Memory B cell (primary cell): ENCODE data around the gene ATP6V1B1.

Experiments
- ATAC-seq: fragments of 150-1000 bp; cut with Tn5 transposase; 2 replicates; pipeline ENCODE4 v1.10.0; 2021; ENCODE audit warnings: low read depth, mild to moderate bottlenecking, moderate library complexity
- DNase-seq, 2 donors: peaks; one replicate each; pipeline ENCODE4 v3.0.0; 2022; ENCODE audit warnings: low spot score in 2 of 2
- H3K27ac Mint-ChIP-seq: one replicate; pipeline ENCODE4 v1.8.0; 2022; ENCODE audit warnings: mild to moderate bottlenecking, moderate library complexity, mixed read lengths
- H3K27me3 Mint-ChIP-seq: one replicate; pipeline ENCODE4 v1.8.0; 2022; ENCODE audit warnings: mixed read lengths
- H3K36me3 Mint-ChIP-seq: one replicate; pipeline ENCODE4 v1.8.0; 2022; ENCODE audit warnings: mild to moderate bottlenecking, mixed read lengths
- H3K4me1 Mint-ChIP-seq: one replicate; pipeline ENCODE4 v1.8.0; 2022; ENCODE audit warnings: mixed read lengths
- H3K4me3 Mint-ChIP-seq: one replicate; pipeline ENCODE4 v1.8.0; 2022; ENCODE audit warnings: mild to moderate bottlenecking, moderate library complexity, mixed read lengths
- H3K9me3 Mint-ChIP-seq: one replicate; pipeline ENCODE4 v1.8.0; 2022; ENCODE audit warnings: mixed read lengths

ATP6V1B1 gene

DNA sequence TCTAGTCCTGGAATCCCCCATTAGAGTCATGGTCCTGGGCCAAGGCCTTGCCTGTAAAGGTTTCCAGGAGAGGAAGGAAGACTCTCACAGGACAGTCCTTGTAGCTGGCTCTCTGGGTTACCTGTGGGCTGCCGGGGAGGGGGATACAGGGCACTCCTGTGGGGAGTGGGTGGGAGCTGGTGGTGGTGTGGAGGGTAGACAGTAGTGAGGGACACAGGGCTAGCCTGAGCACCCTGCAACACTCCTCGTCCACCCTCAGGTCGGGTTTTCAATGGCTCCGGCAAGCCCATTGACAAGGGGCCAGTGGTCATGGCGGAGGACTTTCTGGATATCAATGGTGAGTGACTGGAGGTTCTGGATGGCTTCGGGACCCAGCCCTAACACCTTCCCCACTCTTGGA lies 23.1 kb downstream of the ATP6V1B1 start:
- ATAC-seq (no peak), DNase-seq (peak in 1 of 2 donors; percentile 9)
- H3K4me1 Mint-ChIP-seq: peaks cover 2% of the 10 kb centered on the region
- H3K9me3 Mint-ChIP-seq: no peaks in the 10 kb centered on the region
- peaks cover 28% of the 10 kb centered on the region for H3K27me3 Mint-ChIP-seq
- H3K36me3 Mint-ChIP-seq: no peaks in the 10 kb centered on the region
- H3K4me3 Mint-ChIP-seq: no peak overlapping the region
- H3K27ac Mint-ChIP-seq: no peak overlapping the region

DNA sequence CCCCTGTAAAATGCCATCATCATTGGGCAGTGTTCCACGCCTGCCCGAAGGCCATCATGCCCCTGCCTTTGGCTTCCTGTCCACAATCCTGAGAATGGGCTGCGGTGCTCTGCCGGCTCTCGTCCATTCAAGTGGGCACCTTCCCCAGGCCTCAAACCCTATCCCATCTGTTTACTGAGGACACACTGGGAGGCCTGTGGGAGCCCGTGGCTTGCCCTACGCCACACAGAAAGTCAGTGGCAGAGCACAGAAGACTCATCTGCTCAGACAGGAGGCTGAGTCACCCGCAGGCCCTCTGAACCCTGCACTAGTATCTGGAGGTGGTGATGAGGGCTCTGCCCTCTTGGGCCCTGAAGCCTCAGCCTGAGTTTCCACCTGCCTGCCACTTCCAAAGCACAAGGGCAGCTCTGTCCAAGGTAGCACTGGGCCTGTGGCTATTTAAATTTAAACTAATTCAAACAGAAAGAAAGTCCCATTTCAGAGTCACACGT lies 23.6 kb downstream of the ATP6V1B1 start:
- H3K36me3 Mint-ChIP-seq: no peaks in the 10 kb centered on the region
- peak in 1 of 2 donors; percentile 9 for DNase-seq
- no peak for ATAC-seq
- H3K27ac Mint-ChIP-seq: no peak overlapping the region
- peaks cover 28% of the 10 kb centered on the region for H3K27me3 Mint-ChIP-seq
- no peak overlapping the region for H3K4me3 Mint-ChIP-seq
- no peaks in the 10 kb centered on the region for H3K9me3 Mint-ChIP-seq
- peaks cover 2% of the 10 kb centered on the region for H3K4me1 Mint-ChIP-seq

DNA sequence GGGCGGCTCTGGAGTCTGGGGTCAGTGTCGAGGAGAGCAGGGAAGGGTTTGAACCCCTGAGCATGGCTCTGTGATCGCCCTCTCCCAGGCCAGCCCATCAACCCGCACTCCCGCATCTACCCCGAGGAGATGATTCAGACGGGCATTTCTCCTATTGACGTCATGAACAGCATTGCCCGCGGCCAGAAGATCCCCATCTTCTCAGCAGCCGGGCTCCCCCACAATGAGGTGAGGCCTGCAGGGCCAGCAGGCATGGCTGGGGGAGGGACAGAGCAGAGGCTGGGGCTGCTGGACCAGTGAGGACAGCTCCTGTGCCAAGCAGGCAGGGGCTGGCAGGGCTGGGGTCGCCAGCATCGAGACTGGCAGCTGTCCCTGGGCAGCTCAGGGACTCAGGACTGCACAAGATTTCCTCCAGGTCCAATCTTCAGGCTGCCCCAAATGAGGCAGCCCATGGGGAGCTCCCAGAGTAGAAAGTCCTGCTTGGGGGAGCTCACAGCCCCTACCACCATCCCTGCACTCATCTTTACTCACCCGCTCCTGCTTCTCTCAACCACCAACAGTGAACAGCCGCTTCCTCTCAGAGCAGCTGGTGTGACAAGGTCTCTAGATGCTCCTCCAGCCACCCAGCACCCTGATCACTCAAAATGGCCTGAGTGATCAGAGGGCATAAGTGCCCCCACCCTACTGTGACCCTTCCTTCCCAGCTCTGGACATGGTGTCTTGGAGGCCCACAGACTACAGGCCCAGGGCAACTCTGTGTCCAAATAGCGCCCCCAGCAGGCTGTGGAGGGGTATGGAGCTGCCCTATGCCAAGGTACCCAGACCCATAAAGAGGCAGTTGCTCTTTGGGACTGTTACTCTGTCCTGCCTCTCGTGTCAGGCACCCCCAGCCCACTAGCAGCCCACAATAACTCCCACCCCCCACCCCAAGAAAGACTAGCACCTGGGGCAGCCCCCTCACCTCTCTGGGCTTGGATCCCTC lies 24.4 kb downstream of the ATP6V1B1 start:
- Mint-ChIP-seq H3K36me3 (no peaks in the 10 kb centered on the region), H3K27ac (no peak overlapping the region), H3K9me3 (no peaks in the 10 kb centered on the region), H3K4me3 (no peak overlapping the region), H3K27me3 (peaks cover 23% of the 10 kb centered on the region), H3K4me1 (peaks cover 5% of the 10 kb centered on the region)
- DNase-seq: peak in 1 of 2 donors; percentile 9
- no peak for ATAC-seq

DNA sequence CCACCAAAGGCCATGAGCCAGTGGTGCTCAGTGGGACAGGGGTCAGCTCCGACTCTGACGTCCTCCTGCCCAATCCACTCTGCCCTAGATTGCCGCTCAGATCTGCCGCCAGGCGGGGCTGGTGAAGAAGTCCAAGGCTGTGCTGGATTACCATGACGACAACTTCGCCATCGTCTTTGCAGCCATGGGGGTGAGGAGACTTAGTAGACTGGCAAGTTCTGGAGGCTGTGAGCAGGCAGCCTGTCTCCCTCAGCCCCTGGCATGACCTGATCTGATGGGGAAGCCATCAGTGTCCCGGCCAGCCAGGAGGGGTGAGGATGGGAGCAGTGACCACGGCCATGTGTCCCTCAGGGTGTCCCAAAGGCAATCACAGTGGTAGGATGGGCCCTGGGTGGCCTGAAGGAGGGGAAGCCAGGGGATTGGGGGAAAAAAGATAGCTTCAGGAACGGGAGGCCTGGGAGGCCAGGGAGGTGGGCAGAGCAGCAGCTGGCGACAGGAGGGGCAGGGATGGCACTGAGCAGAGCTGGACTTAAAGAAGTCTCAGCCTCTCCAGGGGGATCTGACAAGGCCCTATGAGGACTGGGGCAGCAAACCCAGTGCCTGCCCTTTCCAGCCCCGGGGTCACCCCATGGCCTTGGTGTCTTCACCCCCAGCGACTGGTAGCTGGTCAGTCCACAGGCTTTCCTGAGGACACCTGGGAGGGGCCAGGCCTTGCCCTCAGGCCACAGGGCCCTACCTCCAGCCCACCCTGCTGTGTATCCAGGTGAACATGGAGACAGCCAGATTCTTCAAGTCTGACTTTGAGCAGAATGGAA lies 25.3 kb downstream of the ATP6V1B1 start:
- H3K4me3 Mint-ChIP-seq: no peak overlapping the region
- no peaks in the 10 kb centered on the region for H3K36me3 Mint-ChIP-seq
- H3K9me3 Mint-ChIP-seq: no peaks in the 10 kb centered on the region
- H3K27me3 Mint-ChIP-seq: peaks cover 23% of the 10 kb centered on the region
- peak in 1 of 2 donors; percentile 9 for DNase-seq
- peaks cover 5% of the 10 kb centered on the region for H3K4me1 Mint-ChIP-seq
- ATAC-seq: no peak
- no peak overlapping the region for H3K27ac Mint-ChIP-seq

DNA sequence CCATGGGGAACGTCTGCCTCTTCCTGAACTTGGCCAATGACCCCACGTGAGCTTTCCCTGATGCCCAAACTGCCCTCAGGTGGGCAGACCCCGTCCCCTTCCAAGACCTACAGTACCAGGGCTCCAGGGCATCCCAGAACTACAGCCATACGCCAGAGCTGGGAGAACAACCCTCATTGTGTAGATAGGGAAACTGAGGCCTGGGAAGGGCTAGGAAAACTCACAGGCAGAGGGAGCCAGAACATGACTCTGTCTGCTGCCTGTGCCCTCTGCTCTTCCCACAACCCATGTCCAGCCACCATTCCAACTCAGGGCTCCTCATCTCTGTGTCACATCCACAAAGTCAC lies 25.9 kb downstream of the ATP6V1B1 start:
- Mint-ChIP-seq H3K27ac (no peak overlapping the region), H3K4me1 (peaks cover 5% of the 10 kb centered on the region), H3K27me3 (peaks cover 23% of the 10 kb centered on the region), H3K36me3 (no peaks in the 10 kb centered on the region), H3K9me3 (no peaks in the 10 kb centered on the region), H3K4me3 (no peak overlapping the region)
- DNase-seq: peak in 1 of 2 donors; percentile 6
- no peak for ATAC-seq

DNA sequence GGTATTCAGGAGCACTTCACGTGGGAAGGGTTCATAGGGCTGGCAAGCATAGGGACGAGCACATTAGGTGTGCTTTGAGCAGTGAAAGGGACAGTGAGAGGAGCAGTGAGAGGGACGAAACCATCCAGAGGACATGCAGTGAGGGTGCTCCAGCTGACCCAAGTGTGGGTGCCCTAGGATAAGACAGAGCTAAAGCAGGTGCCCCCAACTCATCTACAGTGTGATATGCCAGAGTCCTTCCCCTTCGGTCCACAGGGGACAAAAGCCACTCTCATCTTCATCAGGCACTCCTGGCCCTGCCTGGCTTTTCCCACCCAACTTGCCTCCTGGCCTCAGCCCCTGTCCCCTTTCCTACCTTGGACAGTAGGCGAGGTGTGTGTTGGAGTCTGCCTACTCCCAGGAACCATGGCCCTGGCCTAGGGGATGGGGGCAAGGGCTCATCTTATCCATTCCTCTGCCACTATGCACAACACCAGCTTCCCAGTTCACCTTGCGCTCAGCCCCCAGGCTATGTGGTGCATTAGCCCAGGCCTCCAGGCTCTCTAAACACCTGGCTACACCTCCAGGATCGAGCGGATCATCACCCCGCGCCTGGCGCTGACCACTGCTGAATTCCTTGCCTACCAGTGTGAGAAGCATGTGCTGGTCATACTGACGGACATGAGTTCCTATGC lies 26.6 kb downstream of the ATP6V1B1 start:
- H3K27me3 Mint-ChIP-seq: peaks cover 22% of the 10 kb centered on the region
- H3K4me3 Mint-ChIP-seq: no peak overlapping the region
- DNase-seq: peak in 1 of 2 donors; percentile 6
- H3K36me3 Mint-ChIP-seq: no peaks in the 10 kb centered on the region
- H3K4me1 Mint-ChIP-seq: peaks cover 5% of the 10 kb centered on the region
- no peaks in the 10 kb centered on the region for H3K9me3 Mint-ChIP-seq
- ATAC-seq: no peak
- H3K27ac Mint-ChIP-seq: no peak overlapping the region

DNA sequence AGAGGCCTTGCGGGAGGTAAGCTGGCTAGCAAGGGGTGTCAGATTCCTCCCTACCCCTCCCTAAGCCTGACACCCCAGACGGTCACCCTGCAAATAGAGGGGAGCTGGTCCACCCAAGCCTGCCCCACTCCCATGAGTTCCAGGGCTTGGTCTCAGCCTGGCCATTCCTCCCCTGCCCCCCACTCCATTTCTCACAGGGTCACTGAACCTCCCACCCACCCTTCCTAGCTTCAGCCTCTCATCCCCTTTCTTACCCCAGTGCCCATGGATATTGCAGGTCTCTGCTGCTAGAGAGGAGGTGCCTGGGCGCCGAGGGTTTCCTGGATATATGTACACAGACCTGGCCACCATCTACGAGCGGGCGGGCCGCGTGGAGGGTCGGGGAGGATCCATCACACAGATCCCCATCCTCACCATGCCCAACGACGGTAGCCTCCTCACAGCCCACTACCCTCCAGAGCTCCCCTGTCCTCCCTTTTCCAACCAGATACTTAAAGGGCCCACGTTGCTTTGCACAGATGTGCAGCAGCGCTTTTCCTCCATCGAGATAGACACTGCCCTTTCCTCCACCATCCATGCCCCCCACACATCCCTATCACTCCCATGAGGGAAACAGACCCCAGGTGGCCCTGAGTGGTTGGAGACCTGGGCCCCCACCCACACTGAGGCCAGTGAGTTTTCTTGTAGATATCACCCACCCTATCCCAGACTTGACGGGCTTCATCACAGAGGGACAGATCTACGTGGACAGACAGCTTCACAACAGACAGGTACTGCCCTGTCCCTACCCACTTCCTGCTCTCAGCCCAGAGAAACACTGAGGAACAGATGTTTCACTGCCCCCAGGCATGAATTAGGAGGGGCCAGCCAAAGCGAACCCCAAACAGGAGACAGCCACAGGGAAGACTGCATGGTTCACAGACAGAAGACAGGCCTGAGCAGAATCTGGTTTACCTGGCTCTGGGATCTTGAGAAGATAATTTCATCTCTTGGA lies 27.5 kb downstream of the ATP6V1B1 start:
- Mint-ChIP-seq H3K27me3 (peaks cover 20% of the 10 kb centered on the region), H3K4me3 (no peak overlapping the region), H3K4me1 (peaks cover 5% of the 10 kb centered on the region), H3K36me3 (no peaks in the 10 kb centered on the region), H3K9me3 (no peaks in the 10 kb centered on the region), H3K27ac (no peak overlapping the region)
- no peak for ATAC-seq
- DNase-seq: peak in 1 of 2 donors; percentile 8

DNA sequence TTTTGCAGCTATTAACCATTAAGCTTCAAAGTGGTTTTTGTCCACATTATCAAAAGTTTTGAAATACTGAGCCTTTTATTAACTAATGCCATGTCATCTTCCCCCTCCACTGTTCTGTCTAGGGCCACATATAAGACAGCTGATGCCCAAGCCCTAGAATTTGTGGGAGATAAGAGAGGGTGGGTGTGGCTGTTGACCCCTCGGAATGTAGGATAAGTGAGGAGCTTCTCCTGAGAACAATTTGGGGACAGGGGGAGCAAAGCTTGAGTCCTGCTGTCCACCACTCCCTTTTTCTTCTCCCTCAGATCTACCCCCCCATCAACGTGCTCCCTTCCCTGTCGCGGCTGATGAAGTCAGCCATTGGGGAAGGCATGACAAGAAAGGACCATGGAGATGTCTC lies 28.4 kb downstream of the ATP6V1B1 start:
- Mint-ChIP-seq H3K4me3 (no peak overlapping the region), H3K4me1 (peaks cover 2% of the 10 kb centered on the region), H3K27ac (no peak overlapping the region), H3K27me3 (peaks cover 20% of the 10 kb centered on the region), H3K9me3 (no peaks in the 10 kb centered on the region), H3K36me3 (no peaks in the 10 kb centered on the region)
- ATAC-seq: no peak
- DNase-seq: no peak

DNA sequence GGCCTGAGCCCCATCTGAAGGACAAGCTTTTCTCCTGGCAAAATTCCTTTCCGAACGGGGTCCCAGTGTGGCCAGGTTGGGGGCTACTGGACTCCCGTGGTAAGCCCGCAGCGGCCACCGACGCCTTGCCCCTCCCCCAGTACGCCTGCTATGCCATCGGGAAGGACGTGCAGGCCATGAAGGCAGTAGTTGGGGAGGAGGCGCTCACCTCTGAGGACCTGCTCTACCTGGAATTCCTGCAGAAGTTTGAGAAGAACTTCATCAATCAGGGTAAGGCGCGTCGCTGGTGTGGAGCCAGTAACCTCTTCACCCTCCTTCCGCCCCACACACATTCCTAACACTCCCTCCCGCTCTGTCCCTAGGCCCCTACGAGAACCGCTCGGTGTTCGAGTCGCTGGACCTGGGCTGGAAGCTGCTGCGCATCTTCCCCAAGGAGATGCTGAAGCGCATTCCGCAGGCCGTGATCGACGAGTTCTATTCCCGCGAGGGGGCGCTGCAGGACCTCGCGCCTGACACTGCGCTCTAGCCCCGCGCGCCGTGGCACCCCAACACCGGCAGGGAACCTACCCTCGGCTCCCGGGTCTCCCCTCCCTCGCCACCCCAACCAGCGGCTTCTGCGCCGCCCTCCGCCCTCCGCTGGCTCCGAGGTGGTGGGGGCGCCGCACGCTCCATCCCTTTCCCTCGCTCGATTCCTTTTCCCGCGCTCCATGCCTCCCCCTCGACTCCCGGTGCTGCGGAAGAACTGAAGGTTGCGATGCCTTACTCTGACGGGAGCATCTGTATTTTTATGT lies 29.1 kb downstream of the ATP6V1B1 start:
- peak; percentile 77 to 81 for DNase-seq
- peak; percentile 98 for ATAC-seq
- Mint-ChIP-seq H3K4me1 (peaks cover 2% of the 10 kb centered on the region), H3K9me3 (no peaks in the 10 kb centered on the region), H3K27me3 (peaks cover 20% of the 10 kb centered on the region), H3K36me3 (no peaks in the 10 kb centered on the region), H3K27ac (no peak overlapping the region), H3K4me3 (peak overlapping the region; percentile 82)

DNA sequence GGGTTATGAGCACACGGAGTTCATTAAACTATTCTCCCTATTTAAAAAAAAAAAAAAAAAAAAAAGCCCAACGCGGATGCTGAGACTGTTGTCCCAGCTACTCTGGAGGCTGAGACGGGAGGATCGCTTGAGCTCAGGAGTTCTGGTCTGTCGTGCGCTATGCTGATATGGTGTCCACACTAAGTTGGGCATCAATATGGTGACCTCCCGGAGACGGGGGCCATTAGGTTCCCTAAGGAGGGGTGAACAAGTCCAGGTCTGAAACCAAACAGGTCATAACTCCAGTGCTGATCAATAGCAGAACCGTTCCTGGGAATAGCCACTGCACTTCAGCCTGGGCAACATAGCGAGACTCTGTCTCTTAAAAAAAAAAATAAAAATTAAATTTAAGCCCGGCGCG lies 29.8 kb downstream of the ATP6V1B1 start:
- Mint-ChIP-seq H3K27ac (no peak overlapping the region), H3K27me3 (peaks cover 19% of the 10 kb centered on the region), H3K36me3 (no peaks in the 10 kb centered on the region), H3K9me3 (no peaks in the 10 kb centered on the region), H3K4me1 (peaks cover 2% of the 10 kb centered on the region), H3K4me3 (peak overlapping the region; percentile 82)
- peak in 1 of 2 donors; percentile 9 for DNase-seq
- no peak for ATAC-seq

DNA sequence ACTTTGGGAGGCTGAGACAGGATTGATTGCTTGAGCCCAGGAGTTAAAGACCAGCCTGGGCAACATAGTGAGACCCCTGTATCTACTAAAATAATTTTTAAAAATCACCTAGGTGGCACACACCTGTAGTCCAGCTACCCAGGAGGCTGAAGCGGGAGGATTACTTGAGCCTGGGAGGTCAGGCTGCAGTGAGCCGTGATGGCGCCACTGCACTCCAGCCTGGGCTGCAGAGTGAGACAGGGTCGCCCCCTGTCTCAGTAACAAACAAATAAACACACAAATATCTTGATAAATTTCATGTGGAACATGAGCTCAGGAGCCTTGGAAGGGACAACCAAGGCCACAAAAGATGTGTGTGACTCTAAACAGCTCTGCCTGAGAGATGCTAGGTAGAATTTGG lies 31.0 kb downstream of the ATP6V1B1 start:
- Mint-ChIP-seq H3K27me3 (peaks cover 15% of the 10 kb centered on the region), H3K27ac (no peak overlapping the region), H3K4me1 (peaks cover 2% of the 10 kb centered on the region), H3K36me3 (no peaks in the 10 kb centered on the region), H3K9me3 (no peaks in the 10 kb centered on the region), H3K4me3 (no peak overlapping the region)
- no peak for DNase-seq
- ATAC-seq: no peak

DNA sequence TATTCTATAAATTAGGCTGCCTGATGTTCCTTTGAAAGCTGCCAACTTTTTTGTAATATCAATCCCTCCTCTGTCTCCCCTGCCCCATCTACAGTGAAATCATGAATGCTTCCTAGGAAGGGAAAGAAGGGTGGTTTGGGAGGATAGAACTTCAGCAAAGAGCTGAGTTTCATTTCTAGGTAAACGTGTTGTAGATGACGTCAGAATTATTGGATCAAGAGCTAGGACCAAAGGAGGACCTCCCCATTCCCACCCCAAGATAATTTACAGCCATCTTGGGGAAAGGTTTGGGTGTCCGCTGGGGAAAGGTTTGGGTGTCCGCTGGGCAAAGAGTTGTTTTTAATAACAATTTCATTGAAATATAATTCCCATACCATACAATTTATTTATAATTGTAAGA lies 31.5 kb downstream of the ATP6V1B1 start:
- H3K4me1 Mint-ChIP-seq: peaks cover 2% of the 10 kb centered on the region
- peaks cover 13% of the 10 kb centered on the region for H3K27me3 Mint-ChIP-seq

More for the DNA sequence above, 31.5 kb downstream of the ATP6V1B1 start:
- H3K9me3 Mint-ChIP-seq: no peaks in the 10 kb centered on the region
- no peak overlapping the region for H3K27ac Mint-ChIP-seq
- ATAC-seq (no peak), DNase-seq (peak in 1 of 2 donors; percentile 5)
- no peaks in the 10 kb centered on the region for H3K36me3 Mint-ChIP-seq
- no peak overlapping the region for H3K4me3 Mint-ChIP-seq
